Panc1 (cell line): ENCODE measurements around the gene FREM1. TPM values are rescaled to one million over a fixed set of nuclear protein-coding genes. Genes with fewer than 3 reads are reported as not detected.

Experiments
- ATAC-seq: fragments of 200-7000 bp; cut with Tn5 transposase; 2 replicates; pipeline ENCODE4 v1.9.1; 2020; ENCODE audit warnings: mild to moderate bottlenecking, moderate library complexity
- BruUV-seq: library from RNA; stranded (reverse); fragments of 400-500 nt; replicated peaks from 2 replicates; lab custom pipeline; 2021; lab: Mats Ljungman, UMichigan
- CTCF ChIA-PET: fragments of 300-600 bp; sonication (Branson Sonifier 250); formaldehyde crosslinking; loops from one replicate; lab custom pipeline; 2022; ENCODE audit warnings: antibody characterized with exemption; lab: Charles Lee
- POLR2A ChIA-PET: fragments of 300-600 bp; sonication (Branson Sonifier 250); formaldehyde crosslinking; loops from one replicate; lab custom pipeline; 2022; ENCODE audit warnings: antibody characterized with exemption; lab: Charles Lee
- DNase-seq: peaks from one replicate; pipeline ENCODE4 v3.0.0-alpha.2; 2010; ENCODE audit warnings: low read depth, low spot score
- H3K27ac ChIP-seq: 2 replicates; pipeline ENCODE4 v1.5.1; 2011; ENCODE audit warnings: mild to moderate bottlenecking, low read length, inconsistent platforms
- H3K27me3 ChIP-seq: fragments of 200-500 bp; sonication (Bioruptor generic); 2 replicates; pipeline ENCODE4 v1.6.0; 2014; ENCODE audit warnings: low read length, inconsistent platforms; ENCODE audit not compliant: control insufficient read depth, insufficient read depth
- H3K36me3 ChIP-seq: fragments of 200-500 bp; sonication (Bioruptor generic); 2 replicates; pipeline ENCODE4 v1.5.1; 2014; ENCODE audit warnings: inconsistent platforms, mild to moderate bottlenecking, low read length, moderate library complexity; ENCODE audit not compliant: control insufficient read depth, insufficient read depth
- H3K4me1 ChIP-seq: 2 replicates; pipeline ENCODE4 v1.5.1; 2011; ENCODE audit warnings: inconsistent platforms, mild to moderate bottlenecking, low read length, moderate library complexity; ENCODE audit not compliant: control insufficient read depth, insufficient read depth
- H3K4me3 ChIP-seq, 2 experiments: 2 replicates each; pipeline ENCODE4 v1.5.1; 2011 to 2012; ENCODE audit warnings: low read depth in 2 of 2, low read length in 2 of 2, mild to moderate bottlenecking in 2 of 2, inconsistent platforms in 1 of 2, moderate library complexity in 1 of 2
- H3K9me3 ChIP-seq: fragments of 200-500 bp; sonication (Bioruptor generic); 2 replicates; pipeline ENCODE4 v1.5.1; 2014; ENCODE audit warnings: low read depth, mild to moderate bottlenecking, inconsistent platforms, low read length, moderate library complexity; ENCODE audit not compliant: control insufficient read depth, insufficient read depth
- POLR2AphosphoS5 ChIP-seq: IDR thresholded peaks from 2 replicates; pipeline ENCODE4 v1.6.1; 2012; ENCODE audit warnings: mild to moderate bottlenecking, low read depth, low read length, moderate library complexity
- SIN3A ChIP-seq: IDR thresholded peaks from 2 replicates; pipeline ENCODE4 v1.6.1; 2012; ENCODE audit warnings: low read depth, mild to moderate bottlenecking, low read length, moderate library complexity, borderline replicate concordance; ENCODE audit not compliant: insufficient read depth
- TCF7L2 ChIP-seq: IDR thresholded peaks from 2 replicates; pipeline ENCODE4 v1.6.1; 2011; ENCODE audit warnings: mild to moderate bottlenecking, low read depth, low read length, inconsistent platforms
- in situ Hi-C: cut with HindIII; loops from 2 replicates; pipeline ENCODE4 v1.10.0; 2016; ENCODE audit warnings: low sequenced_read_pairs, low pct_unique_long_range_greater_than_20kb
- intact Hi-C: fragments of 100-400 bp; cut with micrococcal nuclease; formaldehyde crosslinking; loops from one replicate; pipeline ENCODE4 v1.10.0; 2022; ENCODE audit not compliant: unreplicated experiment
- total RNA-seq: library from RNA; stranded (reverse); gene quantifications from one replicate; pipeline ENCODE4 v1.2.1, GENCODE V29; 2021; ENCODE audit not compliant: unreplicated experiment
- TF ChIP-seq, protein P1 (sequence below): fragments of 450-650 bp; IDR thresholded peaks from 2 replicates; pipeline ENCODE4 v1.5.1; 2017; ENCODE audit warnings: mild to moderate bottlenecking
- TF ChIP-seq, protein P2 (sequence below), 2 experiments: IDR thresholded peaks; 2 replicates each; pipeline ENCODE4 v1.6.1; 2011 to 2012; ENCODE audit warnings: low read depth in 2 of 2, control low read depth in 1 of 2, low read length in 1 of 2, mild to moderate bottlenecking in 1 of 2, moderate library complexity in 1 of 2; ENCODE audit not compliant: insufficient read depth in 1 of 2

Gene FREM1
- total RNA-seq, 1 experiment from 2014 or later: not detected

DNA sequence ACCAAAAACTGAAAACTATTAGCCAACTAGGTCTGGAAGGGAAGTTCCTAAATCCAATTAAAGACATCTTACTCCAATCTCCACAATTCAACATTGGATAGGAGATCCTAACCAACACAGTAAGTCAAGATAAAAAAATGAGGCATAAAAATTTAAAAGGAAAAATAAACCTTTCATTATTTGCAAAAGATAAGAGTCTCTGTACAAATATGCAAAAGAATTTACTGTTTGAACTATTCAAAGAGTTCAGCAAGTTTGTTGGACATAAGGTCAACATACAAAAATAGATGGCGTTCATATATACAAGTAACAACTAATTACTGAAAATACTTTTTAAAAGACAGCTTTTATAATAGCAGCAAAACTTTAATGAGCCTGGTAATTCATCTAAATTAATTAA, 3.1 kb upstream of the FREM1 start:
- H3K36me3 ChIP-seq: no peaks in the 10 kb centered on the region
- no peaks in the 10 kb centered on the region for H3K27me3 ChIP-seq
- no peak for TF ChIP-seq TCF7L2
- H3K4me1 ChIP-seq: no peaks in the 10 kb centered on the region
- intact Hi-C loops: no loop called here
- no peak overlapping the region for H3K27ac ChIP-seq
- POLR2A ChIA-PET: no interaction called here
- in situ Hi-C loops: no loop called here
- no peak for DNase-seq
- ATAC-seq: no peak
- H3K9me3 ChIP-seq: no peaks in the 10 kb centered on the region
- CTCF ChIA-PET: no interaction called here
- no peak overlapping the region for H3K4me3 ChIP-seq
- BruUV-seq: no TSS peak

DNA sequence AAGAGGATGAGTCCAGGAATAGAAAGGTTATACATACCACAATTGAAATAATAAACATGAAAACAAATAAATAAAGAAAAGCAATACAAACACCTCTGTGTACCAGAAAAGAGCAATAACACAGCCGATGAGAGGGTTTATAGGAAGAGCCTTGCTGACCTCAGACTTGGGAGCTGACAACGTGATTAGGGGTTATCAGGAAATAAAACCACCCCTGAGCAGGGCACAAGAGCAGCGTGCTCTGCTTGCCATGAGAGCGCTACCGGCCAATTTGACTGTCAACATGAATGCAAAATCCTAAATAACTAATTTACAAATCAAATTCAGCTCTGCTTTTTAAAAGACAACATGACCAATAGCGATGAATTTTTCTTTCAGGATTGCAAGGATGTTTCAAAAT, 2.6 kb upstream of the FREM1 start:
- ATAC-seq (no peak), DNase-seq (no peak)
- Histone ChIP-seq H3K4me3 (no peak overlapping the region), H3K27ac (no peak overlapping the region), H3K4me1 (no peaks in the 10 kb centered on the region), H3K9me3 (no peaks in the 10 kb centered on the region), H3K27me3 (no peaks in the 10 kb centered on the region), H3K36me3 (no peaks in the 10 kb centered on the region)
- ChIA-PET POLR2A (no interaction called here), CTCF (no interaction called here)
- TF ChIP-seq POLR2AphosphoS5: no peak
- TF ChIP-seq TCF7L2: no peak
- no peak for TF ChIP-seq SIN3A
- TF ChIP-seq, protein P1, sequence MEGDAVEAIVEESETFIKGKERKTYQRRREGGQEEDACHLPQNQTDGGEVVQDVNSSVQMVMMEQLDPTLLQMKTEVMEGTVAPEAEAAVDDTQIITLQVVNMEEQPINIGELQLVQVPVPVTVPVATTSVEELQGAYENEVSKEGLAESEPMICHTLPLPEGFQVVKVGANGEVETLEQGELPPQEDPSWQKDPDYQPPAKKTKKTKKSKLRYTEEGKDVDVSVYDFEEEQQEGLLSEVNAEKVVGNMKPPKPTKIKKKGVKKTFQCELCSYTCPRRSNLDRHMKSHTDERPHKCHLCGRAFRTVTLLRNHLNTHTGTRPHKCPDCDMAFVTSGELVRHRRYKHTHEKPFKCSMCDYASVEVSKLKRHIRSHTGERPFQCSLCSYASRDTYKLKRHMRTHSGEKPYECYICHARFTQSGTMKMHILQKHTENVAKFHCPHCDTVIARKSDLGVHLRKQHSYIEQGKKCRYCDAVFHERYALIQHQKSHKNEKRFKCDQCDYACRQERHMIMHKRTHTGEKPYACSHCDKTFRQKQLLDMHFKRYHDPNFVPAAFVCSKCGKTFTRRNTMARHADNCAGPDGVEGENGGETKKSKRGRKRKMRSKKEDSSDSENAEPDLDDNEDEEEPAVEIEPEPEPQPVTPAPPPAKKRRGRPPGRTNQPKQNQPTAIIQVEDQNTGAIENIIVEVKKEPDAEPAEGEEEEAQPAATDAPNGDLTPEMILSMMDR: no peak
- TF ChIP-seq, protein P2, sequence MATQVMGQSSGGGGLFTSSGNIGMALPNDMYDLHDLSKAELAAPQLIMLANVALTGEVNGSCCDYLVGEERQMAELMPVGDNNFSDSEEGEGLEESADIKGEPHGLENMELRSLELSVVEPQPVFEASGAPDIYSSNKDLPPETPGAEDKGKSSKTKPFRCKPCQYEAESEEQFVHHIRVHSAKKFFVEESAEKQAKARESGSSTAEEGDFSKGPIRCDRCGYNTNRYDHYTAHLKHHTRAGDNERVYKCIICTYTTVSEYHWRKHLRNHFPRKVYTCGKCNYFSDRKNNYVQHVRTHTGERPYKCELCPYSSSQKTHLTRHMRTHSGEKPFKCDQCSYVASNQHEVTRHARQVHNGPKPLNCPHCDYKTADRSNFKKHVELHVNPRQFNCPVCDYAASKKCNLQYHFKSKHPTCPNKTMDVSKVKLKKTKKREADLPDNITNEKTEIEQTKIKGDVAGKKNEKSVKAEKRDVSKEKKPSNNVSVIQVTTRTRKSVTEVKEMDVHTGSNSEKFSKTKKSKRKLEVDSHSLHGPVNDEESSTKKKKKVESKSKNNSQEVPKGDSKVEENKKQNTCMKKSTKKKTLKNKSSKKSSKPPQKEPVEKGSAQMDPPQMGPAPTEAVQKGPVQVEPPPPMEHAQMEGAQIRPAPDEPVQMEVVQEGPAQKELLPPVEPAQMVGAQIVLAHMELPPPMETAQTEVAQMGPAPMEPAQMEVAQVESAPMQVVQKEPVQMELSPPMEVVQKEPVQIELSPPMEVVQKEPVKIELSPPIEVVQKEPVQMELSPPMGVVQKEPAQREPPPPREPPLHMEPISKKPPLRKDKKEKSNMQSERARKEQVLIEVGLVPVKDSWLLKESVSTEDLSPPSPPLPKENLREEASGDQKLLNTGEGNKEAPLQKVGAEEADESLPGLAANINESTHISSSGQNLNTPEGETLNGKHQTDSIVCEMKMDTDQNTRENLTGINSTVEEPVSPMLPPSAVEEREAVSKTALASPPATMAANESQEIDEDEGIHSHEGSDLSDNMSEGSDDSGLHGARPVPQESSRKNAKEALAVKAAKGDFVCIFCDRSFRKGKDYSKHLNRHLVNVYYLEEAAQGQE (IDR thresholded peaks at IDR 0.05; ENCODE audit: insufficient read depth in 1 of 2, low read depth in 2 of 2, low read length in 1 of 2): no peak
- intact Hi-C loops: no loop called here
- BruUV-seq: no TSS peak
- in situ Hi-C loops: no loop called here

DNA sequence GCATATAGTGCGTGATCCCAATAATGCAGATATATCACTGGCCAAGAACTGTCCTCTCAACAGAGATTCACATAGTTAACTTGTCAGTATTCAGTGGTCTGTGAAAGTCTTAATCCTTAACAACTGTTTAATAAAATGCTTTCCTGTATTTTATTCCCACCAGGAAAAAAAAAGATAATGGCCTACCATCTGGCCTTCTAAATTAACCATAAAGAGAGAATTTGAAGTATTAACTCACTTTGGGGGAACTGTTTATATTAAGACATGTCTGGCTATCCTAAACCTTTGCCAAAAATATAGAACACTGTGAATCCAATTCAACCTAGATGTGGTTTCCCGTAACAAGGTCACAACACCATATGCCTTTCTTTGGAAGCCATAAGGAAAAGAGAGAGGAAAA, 818 bp upstream of the FREM1 start:
- BruUV-seq: no TSS peak
- Histone ChIP-seq H3K9me3 (no peaks in the 10 kb centered on the region), H3K4me3 (no peak overlapping the region), H3K27ac (no peak overlapping the region), H3K27me3 (no peaks in the 10 kb centered on the region), H3K4me1 (no peaks in the 10 kb centered on the region), H3K36me3 (no peaks in the 10 kb centered on the region)
- ChIA-PET POLR2A (no interaction called here), CTCF (no interaction called here)
- no peak for DNase-seq
- intact Hi-C loops: no loop called here
- in situ Hi-C loops: no loop called here
- ATAC-seq: no peak
- TF ChIP-seq, protein P2 (IDR thresholded peaks at IDR 0.05; ENCODE audit: insufficient read depth in 1 of 2, low read depth in 2 of 2, low read length in 1 of 2): no peak
- no peak for TF ChIP-seq SIN3A
- no peak for TF ChIP-seq TCF7L2
- TF ChIP-seq, protein P1: no peak
- no peak for TF ChIP-seq POLR2AphosphoS5
